GM19193 (cell line): ENCODE data around the gene PRELID2.

Experiments used
- POLR2A ChIP-seq: IDR thresholded peaks from 4 replicates; pipeline ENCODE4 v1.6.1; 2011; ENCODE audit not compliant: insufficient read depth, insufficient read length; ENCODE audit errors: extremely low read depth

Gene PRELID2

DNA sequence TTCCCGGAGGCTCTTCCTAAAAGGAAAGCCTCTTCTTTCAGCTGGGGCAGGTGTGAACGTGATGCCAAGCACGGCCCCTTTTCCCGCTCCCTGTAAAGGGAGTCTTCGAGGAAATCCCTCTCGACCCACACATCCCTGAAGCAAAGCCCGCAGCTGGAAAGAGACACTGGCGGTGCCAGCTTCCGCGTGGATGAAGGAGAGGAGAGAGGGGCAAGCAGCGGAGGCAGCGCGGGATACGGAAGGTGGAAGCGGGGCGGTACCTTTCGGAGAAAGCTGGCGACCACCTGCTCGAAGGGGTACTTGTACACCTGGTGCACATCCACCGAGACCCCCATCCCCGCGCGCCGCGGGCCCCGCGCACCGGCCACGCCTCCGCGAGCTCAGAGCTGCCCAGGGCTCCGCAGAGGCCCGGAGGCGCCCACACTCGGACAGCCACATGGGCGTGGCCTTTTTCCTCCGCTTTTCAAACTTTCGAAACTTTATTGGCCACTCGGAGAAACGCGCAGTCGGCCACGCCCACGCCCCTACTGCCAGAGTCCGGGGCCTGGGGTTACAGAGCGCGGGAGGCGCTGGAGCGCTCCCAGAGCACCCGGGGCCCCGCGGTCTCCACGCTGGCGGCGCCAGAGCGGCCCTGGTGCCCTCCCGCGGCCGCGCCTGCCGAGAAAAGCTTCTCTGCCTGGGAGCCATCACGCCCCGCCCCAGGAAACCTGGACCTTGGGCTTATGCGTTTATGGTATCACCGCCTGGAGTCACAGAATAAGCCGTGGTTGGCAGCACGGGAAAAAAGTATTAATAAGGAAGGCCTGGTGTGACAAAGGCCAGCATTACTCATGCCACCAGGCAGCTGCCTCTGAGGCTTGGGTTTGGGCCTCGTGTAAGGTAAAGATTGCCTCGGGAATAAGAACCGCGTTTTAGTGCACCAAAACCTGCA is at the start of gene PRELID2:
PRELID2 (minus strand) TSS at position 426 of the 931 bp plus-strand sequence; CDS start at position 335, 91 bp downstream.
- no peak for TF ChIP-seq POLR2A

DNA sequence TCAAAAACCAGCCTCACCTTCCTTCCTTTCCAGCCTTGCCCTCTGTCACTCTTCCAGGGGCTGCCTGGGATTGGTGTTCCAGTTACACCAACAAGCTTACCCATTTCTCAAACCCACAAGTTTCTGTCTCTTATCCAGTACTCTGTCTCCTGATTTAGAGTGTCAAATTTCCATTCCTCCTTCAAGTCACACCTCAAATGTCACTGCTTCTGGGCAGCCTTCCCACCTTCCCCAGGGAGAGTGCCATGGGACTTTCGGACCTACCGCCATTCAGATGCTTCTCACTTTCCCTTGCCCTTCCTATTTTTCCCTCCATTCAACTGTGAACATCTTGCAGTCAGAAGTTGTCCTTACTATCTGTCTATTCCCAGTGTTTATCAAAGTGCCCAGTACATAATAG is 39.6 kb upstream of the PRELID2 start:
- no peak for TF ChIP-seq POLR2A

DNA sequence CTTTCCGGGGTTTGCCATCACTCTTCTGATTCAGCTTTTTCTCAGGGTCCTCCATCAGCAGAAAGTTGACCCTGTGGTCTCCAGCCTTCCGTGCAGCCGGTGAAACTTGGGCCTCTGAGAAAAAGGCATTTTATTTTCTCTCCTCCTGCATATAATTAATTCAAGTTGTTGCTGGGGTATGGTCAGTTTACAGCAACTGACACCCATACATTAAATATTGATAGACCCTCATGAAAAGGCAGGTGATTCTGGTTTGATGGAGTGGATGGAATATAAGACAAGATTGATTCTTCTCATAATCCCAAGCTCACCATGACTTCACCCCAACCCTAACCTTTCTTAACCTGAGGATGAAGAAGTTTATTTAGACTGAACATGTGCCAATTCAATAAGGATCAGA is 37.8 kb upstream of the PRELID2 start, which contains the start of gene GRXCR2:
GRXCR2 (minus strand) TSS at position 101 of the 400 bp plus-strand sequence; CDS start at position 55, 46 bp downstream.
- no peak for TF ChIP-seq POLR2A

DNA sequence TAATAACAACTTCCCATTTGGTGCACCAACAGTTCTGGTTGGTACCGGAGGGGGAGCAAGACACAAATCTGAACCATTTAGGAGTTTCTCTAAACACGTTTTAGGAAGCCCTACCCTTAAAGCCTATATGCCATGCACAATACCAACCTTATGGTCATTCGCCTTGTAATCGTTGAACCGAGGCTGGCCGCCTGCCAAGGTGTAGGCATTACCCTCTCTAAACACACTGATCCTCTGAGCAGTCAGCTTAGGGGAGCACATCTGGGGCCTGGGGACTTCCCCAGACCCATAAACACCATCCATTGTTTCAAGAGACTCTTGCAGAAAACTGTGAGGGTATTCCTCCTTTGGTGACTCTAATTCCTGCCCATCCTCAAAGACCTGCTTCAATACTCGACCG is 37.3 kb upstream of the PRELID2 start:
- TF ChIP-seq POLR2A = no peak

DNA sequence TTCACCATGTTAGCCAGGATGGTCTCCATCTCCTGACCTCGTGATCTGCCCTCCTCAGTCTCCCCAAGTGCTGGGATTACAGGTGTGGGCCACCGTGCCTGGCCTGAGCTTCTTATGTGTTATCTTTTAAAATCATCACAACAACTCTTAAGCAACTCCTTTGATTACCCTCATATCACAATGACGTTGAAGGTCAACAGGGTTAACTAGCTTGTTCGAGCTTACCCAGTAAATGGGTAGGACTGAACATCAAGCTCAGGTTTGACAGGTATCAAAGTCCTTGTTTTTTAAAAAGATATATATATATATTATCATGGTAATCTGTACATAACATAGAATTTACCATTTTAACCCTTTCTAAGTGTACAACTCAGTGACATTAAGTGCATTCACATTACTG is 34.6 kb upstream of the PRELID2 start:
- no peak for TF ChIP-seq POLR2A

DNA sequence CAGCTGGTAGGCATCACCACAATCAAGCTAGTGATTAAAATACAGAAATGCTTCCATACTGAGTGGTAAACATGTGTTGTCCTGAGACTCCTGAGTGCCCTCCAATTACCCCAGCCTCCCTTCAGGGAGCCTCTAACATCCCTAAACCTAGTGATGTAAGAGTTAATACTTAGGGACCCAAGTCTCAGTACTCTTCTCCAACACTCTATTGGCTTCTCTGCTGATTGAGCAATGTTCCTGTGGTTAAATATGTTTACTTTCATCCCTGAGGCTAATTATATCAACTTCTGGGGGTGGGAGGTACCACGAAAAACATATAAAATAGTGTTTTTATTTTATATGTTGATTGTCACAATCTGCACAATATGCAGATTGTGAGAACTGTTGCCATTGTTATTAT is 32.7 kb upstream of the PRELID2 start:
- TF ChIP-seq POLR2A = no peak

DNA sequence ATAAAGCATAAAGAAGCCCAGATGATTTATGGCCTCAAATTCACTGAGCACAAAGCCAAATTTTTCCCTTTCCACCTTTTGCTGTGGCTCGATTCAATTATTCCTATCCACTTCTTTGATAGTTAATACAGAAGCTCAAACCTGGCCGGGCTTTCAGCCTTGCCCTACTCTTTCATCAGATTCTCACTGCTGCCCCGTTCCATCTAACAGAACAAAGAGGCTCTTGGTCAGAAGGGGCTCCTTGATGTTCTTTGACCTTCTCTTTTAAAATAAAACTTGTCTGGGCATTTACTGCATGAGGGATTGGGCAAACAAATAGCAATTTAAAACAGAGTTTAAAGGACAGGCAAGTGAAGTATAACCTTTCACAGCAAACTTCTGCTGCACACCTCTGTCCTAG is 27.9 kb upstream of the PRELID2 start:
- TF ChIP-seq POLR2A = no peak

DNA sequence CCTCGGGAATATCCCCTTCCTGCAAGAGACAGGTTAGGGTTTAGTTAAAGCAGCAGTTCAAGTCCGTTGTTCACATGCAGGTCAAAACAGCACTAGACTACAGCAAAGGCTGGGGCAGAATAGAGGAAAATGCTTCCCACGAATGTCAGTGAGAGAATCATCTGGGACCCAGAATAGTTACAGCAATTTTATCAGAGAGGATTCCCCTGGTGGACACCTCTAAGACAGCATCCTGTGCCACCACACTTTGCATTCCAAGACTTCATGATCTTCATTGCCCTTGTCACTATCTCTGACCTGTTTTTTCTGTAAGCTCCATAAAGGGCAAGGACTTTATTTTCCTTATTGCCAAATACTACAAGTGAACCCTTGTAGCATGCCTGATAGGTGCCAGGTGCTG is 24.8 kb upstream of the PRELID2 start:
- TF ChIP-seq POLR2A = no peak

DNA sequence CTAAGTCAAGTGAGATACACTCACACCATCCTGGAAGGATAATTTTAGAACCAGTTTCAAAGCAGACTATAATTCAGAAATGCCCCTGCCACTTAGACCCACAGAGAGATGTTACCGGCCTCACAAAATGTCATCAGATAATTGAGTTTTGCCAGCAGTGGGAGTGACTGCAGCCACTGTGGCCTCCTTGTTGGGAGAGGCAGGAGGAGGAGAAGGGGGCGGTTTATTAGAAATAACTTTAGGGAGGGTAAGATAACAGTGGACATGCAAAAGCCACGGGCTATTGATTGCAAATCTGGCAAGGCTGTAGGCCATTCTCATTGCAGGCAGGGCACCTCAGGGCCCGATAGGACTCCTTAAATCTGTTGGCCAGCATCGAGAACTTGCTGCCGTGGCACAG is 24.3 kb upstream of the PRELID2 start:
- TF ChIP-seq POLR2A = no peak

DNA sequence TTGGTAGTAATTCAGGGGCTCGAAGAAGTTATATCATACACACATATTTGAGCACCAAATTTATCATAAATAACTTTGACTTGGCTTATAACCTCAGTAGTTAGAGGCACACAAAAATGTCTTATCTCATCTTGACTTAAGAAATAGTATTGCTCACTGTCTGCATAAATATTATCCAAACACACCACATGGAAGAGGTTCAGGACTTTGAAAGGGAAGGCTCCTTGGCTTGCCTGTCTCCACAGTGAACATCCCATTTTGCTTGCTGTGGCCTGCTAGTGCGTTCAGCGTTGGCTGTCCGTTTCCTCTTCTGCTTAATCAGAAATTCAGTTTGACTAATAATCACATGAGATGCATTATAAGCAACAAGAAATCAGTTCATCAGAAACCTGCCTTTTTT is 23.8 kb upstream of the PRELID2 start:
- no peak for TF ChIP-seq POLR2A

DNA sequence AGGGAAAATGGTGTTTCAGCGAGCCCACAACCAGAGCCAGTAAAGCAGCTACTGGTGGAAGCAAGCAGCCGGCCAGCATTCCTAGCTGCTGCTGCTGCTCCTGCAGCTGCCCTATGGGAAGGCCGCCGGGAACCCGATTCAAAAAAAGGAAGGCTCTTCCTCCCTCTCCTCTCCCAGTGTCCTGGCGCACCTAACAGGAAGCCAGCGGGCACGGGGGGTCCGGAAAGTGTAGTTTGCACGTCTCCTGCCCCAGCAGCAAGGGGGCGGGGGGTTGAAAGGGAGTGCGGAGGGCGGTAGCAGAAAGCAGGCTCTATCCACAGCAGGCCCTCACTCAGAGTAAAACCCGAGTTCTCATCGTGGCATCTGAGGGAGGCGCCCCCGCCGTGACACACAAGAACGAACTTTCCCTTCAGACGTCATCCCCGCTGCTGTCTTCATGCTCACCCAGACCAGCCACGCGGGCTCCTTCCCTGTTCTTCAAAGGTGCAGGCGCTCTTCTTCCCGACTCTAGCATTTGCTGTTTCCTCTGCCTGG is 21.2 kb upstream of the PRELID2 start:
- no peak for TF ChIP-seq POLR2A

DNA sequence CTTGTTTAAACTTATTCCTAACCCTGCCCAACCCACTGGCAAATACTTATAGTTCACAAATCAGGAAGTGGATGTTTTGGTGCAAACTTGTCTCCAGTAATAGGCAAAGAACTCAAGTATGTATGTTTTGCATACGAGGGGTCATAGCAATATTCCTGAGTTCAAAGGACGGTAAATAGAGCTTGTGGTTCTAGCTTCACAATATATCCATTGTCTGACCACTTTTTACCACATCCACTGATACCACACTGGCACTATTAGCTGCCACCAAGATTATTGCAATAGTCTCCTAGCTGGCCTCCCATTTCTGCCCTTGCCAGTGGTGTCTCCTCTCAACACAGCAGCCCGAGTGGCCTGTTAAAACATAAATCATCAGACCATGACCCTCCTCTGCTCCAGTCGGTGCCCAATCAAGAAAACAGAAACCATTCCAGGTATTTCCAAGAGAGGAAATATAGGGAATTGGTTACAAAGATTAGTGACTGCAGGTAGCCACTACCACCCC is 20.7 kb upstream of the PRELID2 start:
- TF ChIP-seq POLR2A = no peak

DNA sequence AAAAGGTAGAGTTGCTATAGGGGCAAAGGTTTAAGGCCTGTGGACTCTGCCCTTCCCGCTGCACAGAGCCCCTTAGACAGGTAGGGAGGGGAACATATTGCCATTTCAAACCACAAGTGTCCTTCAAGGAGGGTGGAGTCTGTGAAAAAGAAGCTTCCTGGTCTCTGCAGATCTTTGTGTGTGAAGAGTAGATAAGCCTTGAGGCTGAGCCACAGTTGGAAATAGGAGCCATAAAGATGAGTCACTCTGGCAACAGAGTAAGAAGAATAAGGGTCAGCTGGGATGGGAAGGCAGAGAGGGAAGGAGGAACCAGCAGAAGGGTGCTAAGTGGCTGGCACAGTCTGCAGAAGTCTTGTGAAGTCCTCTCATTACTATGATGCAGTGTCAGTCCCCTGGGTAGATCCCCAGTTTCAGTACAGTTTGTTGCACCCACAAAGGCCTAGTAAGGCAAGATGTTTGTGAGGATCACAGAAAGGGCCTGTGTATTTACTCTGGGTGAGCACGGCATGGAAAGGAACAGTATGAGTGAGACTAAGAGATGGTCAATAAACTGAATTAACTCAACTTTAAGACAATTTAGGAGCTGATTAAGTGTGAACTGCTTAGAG is 19.6 kb upstream of the PRELID2 start:
- TF ChIP-seq POLR2A = no peak

DNA sequence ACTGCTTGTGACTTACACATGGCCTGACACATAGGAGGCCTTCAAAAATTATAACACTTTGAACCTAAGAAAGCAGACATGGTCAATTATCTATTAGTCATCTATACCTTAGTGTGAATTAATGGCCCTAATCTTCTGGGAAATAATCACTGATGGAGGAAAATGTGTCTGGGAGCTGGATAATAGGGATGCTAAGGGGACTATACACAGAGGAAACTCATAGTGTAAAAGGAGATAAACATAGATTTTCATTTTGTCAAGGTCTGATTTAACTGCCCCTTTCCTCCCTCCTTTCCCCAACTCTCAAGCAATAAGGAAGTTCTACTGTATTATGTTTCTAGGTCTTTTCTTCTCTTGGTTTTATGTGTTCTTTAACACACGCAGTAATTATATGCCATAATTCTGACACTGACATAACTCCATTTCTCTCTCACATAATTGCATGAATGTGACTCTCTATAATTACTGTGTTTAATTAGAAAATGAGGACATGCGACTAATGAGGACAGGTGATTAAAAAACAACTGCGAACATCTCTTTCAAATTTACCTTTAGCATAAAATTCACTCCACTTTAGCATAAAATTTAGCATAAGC is 18.7 kb upstream of the PRELID2 start:
- no peak for TF ChIP-seq POLR2A

DNA sequence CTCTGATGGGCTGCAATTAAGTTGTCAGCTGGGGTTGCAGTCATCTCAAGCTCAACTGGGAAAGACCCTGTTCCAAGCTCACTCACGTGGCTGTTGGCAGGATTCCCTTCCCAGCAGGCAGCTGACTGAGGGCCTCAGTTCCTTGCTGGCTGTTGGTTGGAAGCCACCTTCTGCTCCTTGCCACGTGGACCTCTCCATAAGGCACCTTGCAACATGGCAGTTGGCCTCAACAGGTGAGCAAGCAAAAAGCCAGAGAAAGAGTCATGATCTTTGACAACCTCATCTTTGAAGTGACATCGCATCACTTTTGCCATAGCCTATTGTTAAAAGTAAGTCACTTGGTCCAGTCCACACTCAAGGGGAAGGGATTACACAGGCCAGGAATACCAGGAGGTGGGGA is 17.8 kb upstream of the PRELID2 start:
- TF ChIP-seq POLR2A = no peak
